PC-9 (cell line): ENCODE results near the gene UBE2H.

Experiments used
- CTCF ChIP-seq: fragments of 200-600 bp; sonication (generic); conservative IDR thresholded peaks from 2 replicates; pipeline ENCODE4 v1.6.1; 2017; ENCODE audit warnings: mixed run types, antibody characterized with exemption, mild to moderate bottlenecking, moderate library complexity
- EZH2 ChIP-seq: fragments of 200-600 bp; sonication (generic); IDR thresholded peaks from 2 replicates; pipeline ENCODE4 v1.8.0; 2017; ENCODE audit warnings: antibody characterized with exemption, low read depth

GRCh38 chr7:129786825-129787563 is 165.8 kb downstream of the UBE2H start:
- TF ChIP-seq CTCF (no peak), EZH2 (no peak)
